HK-2 (cell line): ENCODE measurements around the gene KDM5C.
"Not testable (repeated sequence)": the region's sequence is repeated elsewhere in the genome, so short reads cannot be mapped to it uniquely, and the experiment has no call there.

ENCODE experiments used
- DNase-seq: peaks from one replicate; pipeline ENCODE4 v3.0.0-alpha.2; 2018; ENCODE audit not compliant: unreplicated experiment

Gene KDM5C

GRCh38 chrX:53190363-53190960 is 34.5 kb downstream of the KDM5C start:
- DNase-seq: no peak

- DNase-seq: no peak
Measured at GRCh38 chrX:53188763-53189162, 36.2 kb downstream of the KDM5C start.

- DNase-seq: peak; percentile 47
Measured at GRCh38 chrX:53186351-53186750, 38.7 kb downstream of the KDM5C start.

- DNase-seq: no peak
Measured at GRCh38 chrX:53184836-53185235, 40.2 kb downstream of the KDM5C start.

- DNase-seq: no peak
Measured at GRCh38 chrX:53171356-53171755, 53.7 kb downstream of the KDM5C start.

GRCh38 chrX:53166103-53166502 is 58.9 kb downstream of the KDM5C start:
- DNase-seq: no peak

GRCh38 chrX:53164566-53164965 is 60.4 kb downstream of the KDM5C start:
- not testable (repeated sequence) for DNase-seq

- DNase-seq: no peak
Measured at GRCh38 chrX:53163436-53163835, 61.6 kb downstream of the KDM5C start.

GRCh38 chrX:53160297-53160983 is 64.6 kb downstream of the KDM5C start:
- DNase-seq: no peak

- no peak for DNase-seq
Measured at GRCh38 chrX:53159184-53159583, 65.8 kb downstream of the KDM5C start.

- DNase-seq: no peak
Measured at GRCh38 chrX:53156207-53156596, 68.8 kb downstream of the KDM5C start.

GRCh38 chrX:53155512-53156206 is 69.3 kb downstream of the KDM5C start:
- DNase-seq: no peak

- no peak for DNase-seq
Measured at GRCh38 chrX:53153581-53153980, 71.4 kb downstream of the KDM5C start.
